Measurements from ENCODE around the gene HIVEP3.

HIVEP3 gene

DNA sequence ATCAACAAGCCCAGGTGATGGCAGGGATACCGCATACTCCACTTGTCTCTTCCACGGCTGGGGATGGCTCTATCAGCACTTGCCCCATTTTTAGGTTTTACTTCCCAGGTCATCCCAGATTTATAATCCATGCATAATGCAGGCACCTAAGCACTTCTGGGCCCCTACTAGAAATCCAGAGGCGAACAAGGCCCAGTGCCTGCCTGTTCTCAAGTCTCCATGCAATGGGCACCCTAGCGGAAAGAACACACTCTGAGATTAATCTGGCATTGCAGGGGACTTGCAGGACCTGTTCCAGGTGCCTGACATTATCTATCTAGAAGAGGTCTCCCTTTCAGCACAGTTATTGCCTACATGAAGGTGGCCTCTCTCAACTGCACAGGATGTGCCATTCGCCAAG, 39.8 kb downstream of the HIVEP3 start:
- no peak overlapping the region for H3K4me3 ChIP-seq (ENCODE audit: low read length, poor library complexity, severe bottlenecking)
- no peaks in the 10 kb centered on the region for H3K79me2 ChIP-seq (ENCODE audit: insufficient read depth, low read length)
- no peaks in the 10 kb centered on the region for H3K9me3 ChIP-seq (ENCODE audit: insufficient read depth, low read depth, low read length)
- peaks cover 7% of the 10 kb centered on the region; the same call in 1 of the 2 replicates for H3F3A ChIP-seq (ENCODE audit: low read depth)
- peaks cover 62% of the 10 kb centered on the region for H3K4me1 ChIP-seq (ENCODE audit: insufficient read depth, low read length, poor library complexity, severe bottlenecking)
- TF ChIP-seq, protein P1, sequence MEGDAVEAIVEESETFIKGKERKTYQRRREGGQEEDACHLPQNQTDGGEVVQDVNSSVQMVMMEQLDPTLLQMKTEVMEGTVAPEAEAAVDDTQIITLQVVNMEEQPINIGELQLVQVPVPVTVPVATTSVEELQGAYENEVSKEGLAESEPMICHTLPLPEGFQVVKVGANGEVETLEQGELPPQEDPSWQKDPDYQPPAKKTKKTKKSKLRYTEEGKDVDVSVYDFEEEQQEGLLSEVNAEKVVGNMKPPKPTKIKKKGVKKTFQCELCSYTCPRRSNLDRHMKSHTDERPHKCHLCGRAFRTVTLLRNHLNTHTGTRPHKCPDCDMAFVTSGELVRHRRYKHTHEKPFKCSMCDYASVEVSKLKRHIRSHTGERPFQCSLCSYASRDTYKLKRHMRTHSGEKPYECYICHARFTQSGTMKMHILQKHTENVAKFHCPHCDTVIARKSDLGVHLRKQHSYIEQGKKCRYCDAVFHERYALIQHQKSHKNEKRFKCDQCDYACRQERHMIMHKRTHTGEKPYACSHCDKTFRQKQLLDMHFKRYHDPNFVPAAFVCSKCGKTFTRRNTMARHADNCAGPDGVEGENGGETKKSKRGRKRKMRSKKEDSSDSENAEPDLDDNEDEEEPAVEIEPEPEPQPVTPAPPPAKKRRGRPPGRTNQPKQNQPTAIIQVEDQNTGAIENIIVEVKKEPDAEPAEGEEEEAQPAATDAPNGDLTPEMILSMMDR (conservative IDR thresholded peaks at IDR 0.05; ENCODE audit: low read length), result no peak
- no peak for TF ChIP-seq EZH2phosphoT487 (IDR thresholded peaks at IDR 0.05; ENCODE audit: borderline replicate concordance)
- no peak overlapping the region for H2AFZ ChIP-seq (ENCODE audit: low read length)
- H4K20me1 ChIP-seq (ENCODE audit: insufficient read depth, low read length, poor library complexity, severe bottlenecking), result no peaks in the 10 kb centered on the region
- no peak overlapping the region for H3K4me2 ChIP-seq (ENCODE audit: low read depth, low read length, poor library complexity, severe bottlenecking)
- H3K9ac ChIP-seq (ENCODE audit: low read depth, low read length, poor library complexity, severe bottlenecking), result no peak overlapping the region
- no peaks in the 10 kb centered on the region for H3K27me3 ChIP-seq (ENCODE audit: insufficient read depth, low read length, poor library complexity, severe bottlenecking)
- no peaks in the 10 kb centered on the region for H3K9me2 ChIP-seq (replicated peaks; ENCODE audit: low read depth, low read length)
- no peaks in the 10 kb centered on the region for H3K36me3 ChIP-seq (ENCODE audit: insufficient read depth, low read length)

DNA sequence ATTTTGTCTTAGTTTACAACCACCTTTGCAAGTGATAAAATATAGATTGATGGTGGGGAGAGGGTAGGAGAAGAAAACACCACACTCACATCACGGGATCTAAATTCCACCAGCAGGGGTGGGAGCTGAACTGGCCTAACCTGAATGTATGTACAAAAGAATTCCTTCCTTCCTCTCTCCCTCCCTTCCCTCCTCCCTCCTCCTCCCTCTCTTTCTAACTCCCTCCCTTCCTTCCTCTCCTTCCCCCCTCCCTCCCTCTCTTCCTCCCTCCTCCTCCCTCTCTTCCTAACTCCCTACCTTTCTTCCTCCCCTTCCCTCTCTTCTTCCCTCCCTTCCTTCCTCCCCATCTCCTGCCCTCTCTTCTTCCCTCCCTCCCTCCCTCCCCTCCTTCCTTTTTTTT, 40.2 kb downstream of the HIVEP3 start:
- no peak overlapping the region for H2AFZ ChIP-seq (ENCODE audit: low read length)
- no peaks in the 10 kb centered on the region for H4K20me1 ChIP-seq (ENCODE audit: insufficient read depth, low read length, poor library complexity, severe bottlenecking)
- no peak overlapping the region for H3K4me3 ChIP-seq (ENCODE audit: low read length, poor library complexity, severe bottlenecking)
- H3K79me2 ChIP-seq (ENCODE audit: insufficient read depth, low read length), result no peaks in the 10 kb centered on the region
- H3K36me3 ChIP-seq (ENCODE audit: insufficient read depth, low read length), result no peaks in the 10 kb centered on the region
- no peaks in the 10 kb centered on the region for H3K9me3 ChIP-seq (ENCODE audit: insufficient read depth, low read depth, low read length)
- TF ChIP-seq EZH2phosphoT487 (IDR thresholded peaks at IDR 0.05; ENCODE audit: borderline replicate concordance), result no peak
- TF ChIP-seq, protein P1 (conservative IDR thresholded peaks at IDR 0.05; ENCODE audit: low read length), result no peak
- H3K4me1 ChIP-seq (ENCODE audit: insufficient read depth, low read length, poor library complexity, severe bottlenecking), result peaks cover 63% of the 10 kb centered on the region
- no peaks in the 10 kb centered on the region for H3K27me3 ChIP-seq (ENCODE audit: insufficient read depth, low read length, poor library complexity, severe bottlenecking)
- H3F3A ChIP-seq (ENCODE audit: low read depth), result peaks cover 7% of the 10 kb centered on the region; the same call in 1 of the 2 replicates
- no peak overlapping the region for H3K4me2 ChIP-seq (ENCODE audit: low read depth, low read length, poor library complexity, severe bottlenecking)
- H3K9me2 ChIP-seq (replicated peaks; ENCODE audit: low read depth, low read length), result no peaks in the 10 kb centered on the region
- no peak overlapping the region for H3K9ac ChIP-seq (ENCODE audit: low read depth, low read length, poor library complexity, severe bottlenecking)

DNA sequence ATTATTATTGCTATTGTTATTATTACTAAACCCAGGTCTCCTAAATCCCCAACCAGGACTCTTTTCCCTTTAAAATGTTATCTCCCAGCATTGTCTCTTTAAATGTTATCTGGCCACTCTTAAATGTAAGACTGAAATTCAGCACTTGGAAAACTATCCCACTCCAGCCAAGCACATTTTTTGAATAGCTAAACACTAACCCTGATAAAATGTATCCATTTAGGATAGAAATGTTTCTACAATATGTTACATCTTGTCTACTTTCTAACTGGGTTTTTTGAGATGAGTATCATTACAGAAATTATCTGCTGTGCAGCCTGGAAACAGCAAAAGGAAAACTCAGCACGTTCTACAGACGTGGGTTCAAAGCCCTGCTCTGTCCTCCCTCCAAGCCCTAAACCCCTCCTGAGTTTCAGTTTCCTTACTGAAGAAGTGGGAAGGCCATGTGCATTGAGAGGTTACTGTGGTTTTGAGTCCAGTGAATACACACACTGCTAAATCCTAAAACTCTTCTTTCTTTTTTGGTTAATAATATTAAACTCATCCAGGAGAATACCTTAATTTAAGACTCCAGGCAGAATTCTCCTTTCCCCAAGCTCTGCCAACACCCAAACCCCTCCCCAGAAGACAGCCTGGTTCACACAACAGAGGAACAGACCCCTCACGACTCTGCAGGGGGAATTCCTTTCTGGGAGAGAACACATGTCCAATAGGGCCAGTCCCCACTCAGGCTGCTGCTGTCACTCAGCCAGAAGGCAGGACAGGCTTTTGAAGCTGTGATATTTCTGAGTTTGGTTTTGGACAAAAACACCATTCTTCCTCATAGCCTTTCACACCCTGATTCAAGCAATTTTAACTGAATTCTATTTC, 41.9 kb downstream of the HIVEP3 start:
- Histone ChIP-seq H3F3A (ENCODE audit: low read depth) (peaks cover 5% of the 10 kb centered on the region; the same call in 1 of the 2 replicates), H3K79me2 (ENCODE audit: insufficient read depth, low read length) (no peaks in the 10 kb centered on the region), H3K4me1 (ENCODE audit: insufficient read depth, low read length, poor library complexity, severe bottlenecking) (peaks cover 46% of the 10 kb centered on the region), H4K20me1 (ENCODE audit: insufficient read depth, low read length, poor library complexity, severe bottlenecking) (no peaks in the 10 kb centered on the region), H3K9ac (ENCODE audit: low read depth, low read length, poor library complexity, severe bottlenecking) (no peak overlapping the region), H3K27me3 (ENCODE audit: insufficient read depth, low read length, poor library complexity, severe bottlenecking) (no peaks in the 10 kb centered on the region), H3K4me2 (ENCODE audit: low read depth, low read length, poor library complexity, severe bottlenecking) (no peak overlapping the region), H3K36me3 (ENCODE audit: insufficient read depth, low read length) (no peaks in the 10 kb centered on the region), H2AFZ (ENCODE audit: low read length) (no peak overlapping the region), H3K9me3 (ENCODE audit: insufficient read depth, low read depth, low read length) (no peaks in the 10 kb centered on the region), H3K9me2 (replicated peaks; ENCODE audit: low read depth, low read length) (no peaks in the 10 kb centered on the region), H3K4me3 (ENCODE audit: low read length, poor library complexity, severe bottlenecking) (no peak overlapping the region)
- TF ChIP-seq, protein P1 (conservative IDR thresholded peaks at IDR 0.05; ENCODE audit: low read length), result no peak
- TF ChIP-seq EZH2phosphoT487 (IDR thresholded peaks at IDR 0.05; ENCODE audit: borderline replicate concordance), result no peak

Measured in Loucy (cell line).